DND-41 (cell line): ENCODE measurements around the gene CLIC1.

Experiments
- ATAC-seq: fragments of 200-7000 bp; cut with Tn5 transposase; 3 replicates; pipeline ENCODE4 v1.9.1; 2021; ENCODE audit warnings: low read depth; ENCODE audit not compliant: insufficient read depth
- DNase-seq: peaks from one replicate; pipeline ENCODE4 v3.0.0-alpha.2; 2020
- H2AFZ ChIP-seq: 2 replicates; pipeline ENCODE4 v1.6.0; 2012; ENCODE audit warnings: low read depth, low read length
- H3K27ac ChIP-seq: 2 replicates; pipeline ENCODE4 v1.5.1; 2012; ENCODE audit warnings: low read length, inconsistent platforms
- H3K27me3 ChIP-seq: fragments of 200-600 bp; sonication (generic); 2 replicates; pipeline ENCODE4 v1.6.0; 2012; ENCODE audit warnings: low read length, mild to moderate bottlenecking, inconsistent platforms; ENCODE audit not compliant: insufficient read depth, poor library complexity
- H3K36me3 ChIP-seq: 2 replicates; pipeline ENCODE4 v1.5.1; 2012; ENCODE audit warnings: low read length, inconsistent platforms; ENCODE audit not compliant: insufficient read depth
- H3K4me1 ChIP-seq: 2 replicates; pipeline ENCODE4 v1.5.1; 2012; ENCODE audit warnings: mild to moderate bottlenecking, low read length; ENCODE audit not compliant: insufficient read depth
- H3K4me2 ChIP-seq: 2 replicates; pipeline ENCODE4 v1.6.0; 2012; ENCODE audit warnings: mild to moderate bottlenecking, moderate library complexity, low read length, inconsistent platforms; ENCODE audit not compliant: insufficient read depth
- H3K4me3 ChIP-seq, 2 experiments: fragments of 200-600 bp in 1 of 2; shearing (Covaris generic) in 1 of 2; 2 replicates each; pipeline ENCODE4 v1.5.1; 2012 to 2016; ENCODE audit warnings: inconsistent platforms in 2 of 2, low read length in 2 of 2, mild to moderate bottlenecking in 2 of 2, low read depth in 1 of 2, moderate library complexity in 1 of 2
- H3K79me2 ChIP-seq: 2 replicates; pipeline ENCODE4 v1.6.0; 2012; ENCODE audit warnings: low read length, inconsistent platforms; ENCODE audit not compliant: insufficient read depth
- H3K9ac ChIP-seq: 2 replicates; pipeline ENCODE4 v1.6.0; 2012; ENCODE audit warnings: low read depth, mild to moderate bottlenecking, inconsistent platforms, low read length, moderate library complexity
- H3K9me3 ChIP-seq: 2 replicates; pipeline ENCODE4 v1.5.1; 2012; ENCODE audit warnings: low read length, moderate library complexity, mild to moderate bottlenecking, inconsistent platforms; ENCODE audit not compliant: insufficient read depth, severe bottlenecking
- H4K20me1 ChIP-seq: 2 replicates; pipeline ENCODE4 v1.6.0; 2012; ENCODE audit warnings: low read length; ENCODE audit not compliant: insufficient read depth
- EZH2 ChIP-seq: IDR thresholded peaks from 3 replicates; pipeline ENCODE4 v1.6.1; 2012; ENCODE audit warnings: borderline replicate concordance, low read depth, mild to moderate bottlenecking, moderate library complexity, low read length, inconsistent platforms; ENCODE audit not compliant: severe bottlenecking
- TF ChIP-seq, protein P1 (sequence below): IDR thresholded peaks from 2 replicates; pipeline ENCODE4 v1.5.1; 2012; ENCODE audit warnings: borderline replicate concordance, low read length, moderate library complexity, mild to moderate bottlenecking; ENCODE audit not compliant: poor library complexity, severe bottlenecking; ENCODE audit errors: extremely low read depth

CLIC1 gene

DNA sequence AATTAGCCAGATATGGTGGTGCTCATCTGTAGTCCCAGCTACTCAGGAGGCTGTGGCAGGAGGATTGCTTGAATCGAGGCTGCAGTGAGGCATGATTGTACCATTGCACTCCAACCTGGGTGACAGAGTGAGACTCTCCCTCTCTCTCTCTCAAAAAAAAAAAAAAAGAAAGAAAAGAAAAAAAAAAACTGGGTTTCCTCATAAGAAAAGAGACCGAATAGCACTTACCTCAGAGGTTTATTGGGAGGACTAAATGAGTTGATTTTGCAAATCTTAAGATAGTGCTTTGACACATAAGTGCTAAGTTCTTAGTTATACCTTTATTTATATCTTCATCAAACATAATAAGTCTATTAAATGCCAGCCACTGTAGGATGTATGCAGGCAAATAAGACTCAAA, 34.5 kb upstream of the CLIC1 start:
- Histone ChIP-seq H3K4me1 (peaks cover 16% of the 10 kb centered on the region), H3K79me2 (no peaks in the 10 kb centered on the region), H3K4me2 (no peak overlapping the region), H3K36me3 (no peaks in the 10 kb centered on the region), H3K9me3 (no peaks in the 10 kb centered on the region), H2AFZ (no peak overlapping the region), H3K4me3 (no peak overlapping the region), H3K9ac (no peak overlapping the region), H3K27me3 (no peaks in the 10 kb centered on the region), H3K27ac (no peak overlapping the region), H4K20me1 (no peaks in the 10 kb centered on the region)
- DNase-seq (no peak), ATAC-seq (no peak)
- TF ChIP-seq, protein P1, sequence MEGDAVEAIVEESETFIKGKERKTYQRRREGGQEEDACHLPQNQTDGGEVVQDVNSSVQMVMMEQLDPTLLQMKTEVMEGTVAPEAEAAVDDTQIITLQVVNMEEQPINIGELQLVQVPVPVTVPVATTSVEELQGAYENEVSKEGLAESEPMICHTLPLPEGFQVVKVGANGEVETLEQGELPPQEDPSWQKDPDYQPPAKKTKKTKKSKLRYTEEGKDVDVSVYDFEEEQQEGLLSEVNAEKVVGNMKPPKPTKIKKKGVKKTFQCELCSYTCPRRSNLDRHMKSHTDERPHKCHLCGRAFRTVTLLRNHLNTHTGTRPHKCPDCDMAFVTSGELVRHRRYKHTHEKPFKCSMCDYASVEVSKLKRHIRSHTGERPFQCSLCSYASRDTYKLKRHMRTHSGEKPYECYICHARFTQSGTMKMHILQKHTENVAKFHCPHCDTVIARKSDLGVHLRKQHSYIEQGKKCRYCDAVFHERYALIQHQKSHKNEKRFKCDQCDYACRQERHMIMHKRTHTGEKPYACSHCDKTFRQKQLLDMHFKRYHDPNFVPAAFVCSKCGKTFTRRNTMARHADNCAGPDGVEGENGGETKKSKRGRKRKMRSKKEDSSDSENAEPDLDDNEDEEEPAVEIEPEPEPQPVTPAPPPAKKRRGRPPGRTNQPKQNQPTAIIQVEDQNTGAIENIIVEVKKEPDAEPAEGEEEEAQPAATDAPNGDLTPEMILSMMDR: no peak

DNA sequence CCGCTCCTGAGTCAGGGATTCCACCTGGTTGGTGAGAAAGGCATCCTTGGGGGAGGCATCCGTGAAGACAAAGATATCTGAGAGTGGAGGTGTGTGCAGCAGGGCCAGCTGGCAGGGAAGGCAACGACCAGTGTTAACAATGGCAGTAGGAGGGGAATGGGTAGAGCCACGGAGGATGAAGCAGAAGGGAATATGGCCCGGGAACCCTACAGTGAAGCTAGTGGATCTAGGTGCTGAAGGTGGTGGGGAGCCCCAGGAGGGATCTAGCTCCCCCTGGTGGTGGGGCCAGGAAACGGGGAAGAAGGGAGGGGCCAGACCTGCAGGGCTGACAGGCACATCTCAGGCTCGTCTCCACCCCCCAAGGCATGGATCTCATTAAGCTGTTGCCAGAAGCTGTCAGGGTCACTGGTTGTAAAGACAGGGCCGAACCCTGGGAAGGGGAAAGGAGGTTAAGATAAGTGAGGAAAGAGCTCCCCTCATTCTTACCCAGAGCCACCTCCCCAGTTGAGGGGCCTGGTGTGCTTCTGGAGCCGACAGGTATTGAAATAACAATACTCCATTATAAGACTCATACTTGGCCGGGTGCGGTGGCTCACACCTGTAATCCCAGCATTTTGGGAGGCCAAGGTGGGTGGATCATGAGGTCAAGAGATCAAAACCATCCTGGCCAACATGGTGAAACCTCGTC, 33.5 kb upstream of the CLIC1 start:
- H4K20me1 ChIP-seq: no peaks in the 10 kb centered on the region
- DNase-seq (peak; percentile 83), ATAC-seq (peak; percentile 78)
- H3K9ac ChIP-seq: no peak overlapping the region
- H3K4me1 ChIP-seq: peaks cover 16% of the 10 kb centered on the region
- no peaks in the 10 kb centered on the region for H3K27me3 ChIP-seq
- no peaks in the 10 kb centered on the region for H3K36me3 ChIP-seq
- TF ChIP-seq, protein P1: peak; percentile 93
- no peak for TF ChIP-seq EZH2
- H3K4me2 ChIP-seq: no peak overlapping the region
- no peaks in the 10 kb centered on the region for H3K79me2 ChIP-seq
- no peak overlapping the region for H3K27ac ChIP-seq
- H2AFZ ChIP-seq: no peak overlapping the region
- H3K4me3 ChIP-seq: no peak overlapping the region
- no peaks in the 10 kb centered on the region for H3K9me3 ChIP-seq

DNA sequence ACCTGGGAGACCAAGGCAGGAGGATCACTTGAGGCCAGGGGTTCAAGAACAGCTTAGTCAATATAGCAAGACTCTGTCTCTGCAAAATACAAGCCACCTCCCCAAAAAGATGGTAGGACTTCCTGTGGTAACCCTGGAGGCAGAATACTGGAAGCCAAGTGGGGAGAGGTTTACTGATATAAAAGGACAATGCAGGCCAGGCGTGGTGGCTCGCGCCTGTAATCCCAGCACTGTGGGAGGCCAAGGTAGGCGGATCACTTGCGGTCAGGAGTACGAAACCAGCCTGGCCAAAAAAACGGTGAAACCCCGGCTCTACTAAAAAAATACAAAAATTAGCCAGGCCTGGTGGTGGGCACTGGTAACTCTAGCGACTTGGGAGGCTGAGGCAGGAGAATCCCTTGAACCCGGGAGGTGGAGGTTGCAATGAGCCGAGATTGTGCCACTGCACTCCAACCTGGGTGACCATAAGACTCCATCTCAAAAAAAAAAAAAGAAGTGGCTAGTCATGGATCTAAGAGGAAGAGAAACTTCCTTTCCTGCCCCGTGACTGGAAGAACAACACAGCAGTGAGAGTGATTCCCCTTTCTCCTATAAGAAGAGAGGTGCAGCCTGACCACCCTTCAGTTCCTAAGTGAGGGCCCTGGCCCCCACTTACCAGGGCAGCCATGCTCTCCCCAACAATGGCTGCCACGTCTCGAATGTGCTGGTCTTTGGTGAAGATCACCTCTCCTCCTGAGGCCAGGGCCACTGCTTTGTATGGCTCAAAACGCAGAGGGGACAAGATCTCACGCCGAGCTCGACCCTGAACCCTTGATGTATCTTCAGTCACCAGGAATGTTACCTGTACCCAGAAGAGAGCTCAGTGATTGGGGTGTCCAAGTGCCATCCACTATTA, 32.3 kb upstream of the CLIC1 start:
- DNase-seq (no peak), ATAC-seq (no peak)
- no peak overlapping the region for H2AFZ ChIP-seq
- peaks cover 7% of the 10 kb centered on the region for H3K36me3 ChIP-seq
- H3K9ac ChIP-seq: no peak overlapping the region
- no peak overlapping the region for H3K4me2 ChIP-seq
- H3K4me1 ChIP-seq: peaks cover 16% of the 10 kb centered on the region
- H3K27me3 ChIP-seq: no peaks in the 10 kb centered on the region
- no peaks in the 10 kb centered on the region for H3K9me3 ChIP-seq
- no peak overlapping the region for H3K4me3 ChIP-seq
- H3K79me2 ChIP-seq: no peaks in the 10 kb centered on the region
- 0 out of 2 replicates have a peak, but pooled peaks cover under 1% of the 10 kb centered on the region for H4K20me1 ChIP-seq
- no peak overlapping the region for H3K27ac ChIP-seq
- TF ChIP-seq, protein P1: no peak
- TF ChIP-seq EZH2: no peak
